HFFc6 (cell line): Measurements from ENCODE around the gene ZP2. TPM values are rescaled to one million over a fixed set of nuclear protein-coding genes. Genes with fewer than 3 reads are reported as not detected.
A peak's percentile ranks its signal among the peaks of the same experiment; 100 is the strongest.
"Not testable (repeated sequence)": the region's sequence is repeated elsewhere in the genome, so short reads cannot be mapped to it uniquely, and the experiment has no call there.

Experiments used
- DNase-seq: peaks from one replicate; pipeline ENCODE4 v3.0.0-alpha.2; 2018
- H3K27ac Mint-ChIP-seq: 2 replicates; pipeline ENCODE4 v1.8.0; 2020; ENCODE audit warnings: mild to moderate bottlenecking, mixed read lengths
- H3K27me3 Mint-ChIP-seq: 2 replicates; pipeline ENCODE4 v1.8.0; 2021; ENCODE audit warnings: mild to moderate bottlenecking, moderate library complexity, mixed read lengths; ENCODE audit not compliant: insufficient read depth
- H3K36me3 Mint-ChIP-seq: 2 replicates; pipeline ENCODE4 v1.8.0; 2021; ENCODE audit warnings: low read depth, mixed read lengths
- H3K4me1 Mint-ChIP-seq: 2 replicates; pipeline ENCODE4 v1.8.0; 2020; ENCODE audit warnings: low read depth, mixed read lengths
- H3K4me3 Mint-ChIP-seq: 2 replicates; pipeline ENCODE4 v1.8.0; 2020; ENCODE audit warnings: mild to moderate bottlenecking, moderate library complexity, mixed read lengths
- H3K9me3 Mint-ChIP-seq: 2 replicates; pipeline ENCODE4 v1.8.0; 2020; ENCODE audit warnings: mild to moderate bottlenecking, mixed read lengths
- total RNA-seq, 6 experiments: library from RNA; stranded (reverse); fragmentation: NEBNext Ultra II Directional; extraction: Animal tissue kit (Norgen Biotek cat#: 25700); gene quantifications; 2 replicates in 1 of 6; 3 replicates in 5 of 6; pipeline ENCODE4 v1.2.3, GENCODE V29; 2021
- TF ChIP-seq, protein P1 (sequence below): fragments of 200-600 bp; sonication (generic); IDR thresholded peaks from 2 replicates; pipeline ENCODE4 v1.5.0; 2021; ENCODE audit warnings: antibody characterized with exemption, mild to moderate bottlenecking

ZP2 gene
- total RNA-seq, 6 experiments from 2014 or later = not detected

DNA sequence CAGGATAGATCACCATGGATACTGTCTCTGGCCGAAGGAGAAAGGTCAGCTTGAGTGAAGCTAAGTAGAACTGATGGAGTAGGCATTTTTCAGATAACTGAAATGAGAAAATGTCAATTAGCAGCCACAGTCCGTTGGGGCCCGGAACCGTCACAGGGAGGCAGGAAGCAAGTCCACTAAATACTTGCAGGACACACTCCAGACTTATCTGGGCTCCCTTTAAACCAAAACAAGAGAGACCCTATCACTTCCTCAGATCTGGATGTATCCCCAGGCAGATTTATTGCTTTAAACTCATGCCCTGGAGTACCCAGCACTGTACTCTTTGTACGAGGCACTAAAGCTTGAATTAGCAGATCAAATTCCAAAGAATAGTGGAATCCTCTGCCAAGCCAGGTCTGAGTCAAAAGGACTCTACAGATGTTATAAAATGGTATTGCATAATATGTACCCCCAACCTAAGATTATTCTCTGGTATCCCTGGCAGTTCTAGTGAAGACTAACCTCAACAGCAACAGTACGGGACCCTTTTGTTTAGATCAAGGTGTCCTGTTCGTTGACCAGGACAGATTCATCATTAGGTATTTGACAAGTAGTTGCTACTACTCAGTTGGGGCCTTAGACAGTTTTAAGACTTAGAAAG lies 8.1 kb downstream of the ZP2 start:
- H3K4me1 Mint-ChIP-seq = no peaks in the 10 kb centered on the region
- H3K36me3 Mint-ChIP-seq = no peaks in the 10 kb centered on the region
- no peak overlapping the region for H3K4me3 Mint-ChIP-seq
- no peak overlapping the region for H3K27ac Mint-ChIP-seq
- TF ChIP-seq, protein P1, sequence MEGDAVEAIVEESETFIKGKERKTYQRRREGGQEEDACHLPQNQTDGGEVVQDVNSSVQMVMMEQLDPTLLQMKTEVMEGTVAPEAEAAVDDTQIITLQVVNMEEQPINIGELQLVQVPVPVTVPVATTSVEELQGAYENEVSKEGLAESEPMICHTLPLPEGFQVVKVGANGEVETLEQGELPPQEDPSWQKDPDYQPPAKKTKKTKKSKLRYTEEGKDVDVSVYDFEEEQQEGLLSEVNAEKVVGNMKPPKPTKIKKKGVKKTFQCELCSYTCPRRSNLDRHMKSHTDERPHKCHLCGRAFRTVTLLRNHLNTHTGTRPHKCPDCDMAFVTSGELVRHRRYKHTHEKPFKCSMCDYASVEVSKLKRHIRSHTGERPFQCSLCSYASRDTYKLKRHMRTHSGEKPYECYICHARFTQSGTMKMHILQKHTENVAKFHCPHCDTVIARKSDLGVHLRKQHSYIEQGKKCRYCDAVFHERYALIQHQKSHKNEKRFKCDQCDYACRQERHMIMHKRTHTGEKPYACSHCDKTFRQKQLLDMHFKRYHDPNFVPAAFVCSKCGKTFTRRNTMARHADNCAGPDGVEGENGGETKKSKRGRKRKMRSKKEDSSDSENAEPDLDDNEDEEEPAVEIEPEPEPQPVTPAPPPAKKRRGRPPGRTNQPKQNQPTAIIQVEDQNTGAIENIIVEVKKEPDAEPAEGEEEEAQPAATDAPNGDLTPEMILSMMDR = no peak
- DNase-seq = no peak
- no peaks in the 10 kb centered on the region for H3K9me3 Mint-ChIP-seq
- peaks cover 43% of the 10 kb centered on the region for H3K27me3 Mint-ChIP-seq

DNA sequence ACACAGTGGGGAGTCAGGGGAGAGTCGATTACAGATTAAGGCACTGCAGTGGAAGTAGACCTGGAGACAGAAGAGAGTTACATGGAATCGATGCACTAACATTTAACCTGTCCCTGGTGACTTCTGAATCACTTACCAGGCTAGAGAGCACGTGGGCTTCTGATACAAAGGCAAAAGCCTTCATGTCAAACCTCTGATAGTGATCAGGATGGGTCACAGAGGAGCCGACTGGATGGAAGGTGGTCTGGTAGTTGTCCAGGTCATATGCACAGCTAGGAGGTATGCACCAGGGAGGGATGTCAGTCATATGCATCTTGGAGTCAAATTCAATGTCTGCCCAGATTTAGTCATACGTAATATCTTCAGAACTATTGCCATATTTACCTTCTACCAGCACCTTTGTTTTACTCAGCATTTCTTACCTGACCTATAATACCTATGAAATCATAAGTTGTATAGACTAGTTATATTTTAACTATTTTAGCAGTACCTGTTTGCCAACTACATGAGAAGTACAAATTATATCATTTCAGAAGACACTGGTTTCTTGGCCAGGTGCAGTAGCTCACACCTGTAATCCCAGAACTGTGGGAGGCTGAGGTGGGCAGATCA lies 11.7 kb downstream of the ZP2 start:
- H3K27ac Mint-ChIP-seq = no peak overlapping the region
- peaks cover 42% of the 10 kb centered on the region for H3K27me3 Mint-ChIP-seq
- DNase-seq = no peak
- peaks cover 10% of the 10 kb centered on the region for H3K4me1 Mint-ChIP-seq
- no peak overlapping the region for H3K4me3 Mint-ChIP-seq
- no peaks in the 10 kb centered on the region for H3K9me3 Mint-ChIP-seq
- no peaks in the 10 kb centered on the region for H3K36me3 Mint-ChIP-seq
- TF ChIP-seq, protein P1 = no peak

DNA sequence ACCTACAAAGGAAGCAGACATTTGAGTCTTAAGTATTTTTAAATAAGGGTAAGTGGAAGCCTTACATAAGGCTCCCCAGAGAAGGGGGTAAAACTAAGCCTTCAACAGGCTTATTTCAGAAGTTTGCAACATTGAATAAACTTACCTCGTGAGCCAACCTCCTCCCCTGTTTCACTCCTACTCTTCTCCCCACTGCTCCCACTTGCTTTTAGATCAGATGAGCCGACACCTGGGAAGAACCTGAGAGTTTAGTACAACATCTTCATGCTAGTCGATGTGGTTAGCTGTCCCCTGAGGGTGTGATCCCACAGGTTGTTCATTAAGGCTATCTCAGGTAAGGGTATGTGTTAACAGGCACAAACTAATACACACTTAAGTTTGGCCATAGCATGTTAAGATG lies 13.8 kb downstream of the ZP2 start:
- H3K4me3 Mint-ChIP-seq = no peak overlapping the region
- peaks cover 13% of the 10 kb centered on the region for H3K4me1 Mint-ChIP-seq
- TF ChIP-seq, protein P1 = no peak
- H3K36me3 Mint-ChIP-seq = no peaks in the 10 kb centered on the region
- H3K27me3 Mint-ChIP-seq = peaks cover 57% of the 10 kb centered on the region
- no peak for DNase-seq
- no peaks in the 10 kb centered on the region for H3K9me3 Mint-ChIP-seq
- no peak overlapping the region for H3K27ac Mint-ChIP-seq

GRCh38 chr16:21197112-21197511 lies 14.3 kb downstream of the ZP2 start:
- Mint-ChIP-seq H3K27ac (no peak overlapping the region), H3K36me3 (no peaks in the 10 kb centered on the region), H3K9me3 (no peaks in the 10 kb centered on the region), H3K4me1 (peaks cover 13% of the 10 kb centered on the region), H3K27me3 (peaks cover 56% of the 10 kb centered on the region), H3K4me3 (no peak overlapping the region)
- DNase-seq = no peak
- TF ChIP-seq, protein P1 = no peak

DNA sequence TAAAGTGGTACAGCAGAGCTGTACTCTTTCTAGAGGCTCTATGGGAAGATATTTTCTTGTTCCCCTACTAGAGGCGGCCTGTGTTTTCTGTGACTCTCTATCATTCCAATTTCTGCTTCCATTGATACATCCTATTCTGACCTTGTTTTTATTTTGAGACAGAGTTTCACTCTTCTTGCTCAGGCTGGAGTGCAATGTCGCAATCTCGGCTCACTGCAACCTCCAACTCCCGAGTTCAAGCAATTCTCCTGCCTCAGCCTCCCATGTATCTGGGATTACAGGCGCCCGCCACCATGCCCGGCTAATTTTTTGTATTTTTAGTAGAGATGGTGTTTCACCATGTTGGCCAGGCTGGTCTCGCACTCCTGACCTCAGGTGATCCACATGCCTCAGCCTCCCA lies 16.0 kb downstream of the ZP2 start:
- not testable (repeated sequence) for H3K27ac Mint-ChIP-seq, H3K4me3 Mint-ChIP-seq
- peaks cover 17% of the 10 kb centered on the region for H3K4me1 Mint-ChIP-seq

GRCh38 chr16:21194771-21195301 lies 16.5 kb downstream of the ZP2 start:
- Mint-ChIP-seq H3K4me1 (peaks cover 21% of the 10 kb centered on the region), H3K27me3 (peaks cover 42% of the 10 kb centered on the region), H3K36me3 (no peaks in the 10 kb centered on the region), H3K27ac (no peak overlapping the region), H3K4me3 (no peak overlapping the region), H3K9me3 (no peaks in the 10 kb centered on the region)
- TF ChIP-seq, protein P1 = no peak
- DNase-seq = peak; percentile 44

More for the DNA sequence above, 16.0 kb downstream of the ZP2 start:
- not testable (repeated sequence) for DNase-seq, H3K36me3 Mint-ChIP-seq, H3K9me3 Mint-ChIP-seq
- H3K27me3 Mint-ChIP-seq = peaks cover 47% of the 10 kb centered on the region
